ENCODE data around the gene ARHGAP26.

Gene ARHGAP26

DNA sequence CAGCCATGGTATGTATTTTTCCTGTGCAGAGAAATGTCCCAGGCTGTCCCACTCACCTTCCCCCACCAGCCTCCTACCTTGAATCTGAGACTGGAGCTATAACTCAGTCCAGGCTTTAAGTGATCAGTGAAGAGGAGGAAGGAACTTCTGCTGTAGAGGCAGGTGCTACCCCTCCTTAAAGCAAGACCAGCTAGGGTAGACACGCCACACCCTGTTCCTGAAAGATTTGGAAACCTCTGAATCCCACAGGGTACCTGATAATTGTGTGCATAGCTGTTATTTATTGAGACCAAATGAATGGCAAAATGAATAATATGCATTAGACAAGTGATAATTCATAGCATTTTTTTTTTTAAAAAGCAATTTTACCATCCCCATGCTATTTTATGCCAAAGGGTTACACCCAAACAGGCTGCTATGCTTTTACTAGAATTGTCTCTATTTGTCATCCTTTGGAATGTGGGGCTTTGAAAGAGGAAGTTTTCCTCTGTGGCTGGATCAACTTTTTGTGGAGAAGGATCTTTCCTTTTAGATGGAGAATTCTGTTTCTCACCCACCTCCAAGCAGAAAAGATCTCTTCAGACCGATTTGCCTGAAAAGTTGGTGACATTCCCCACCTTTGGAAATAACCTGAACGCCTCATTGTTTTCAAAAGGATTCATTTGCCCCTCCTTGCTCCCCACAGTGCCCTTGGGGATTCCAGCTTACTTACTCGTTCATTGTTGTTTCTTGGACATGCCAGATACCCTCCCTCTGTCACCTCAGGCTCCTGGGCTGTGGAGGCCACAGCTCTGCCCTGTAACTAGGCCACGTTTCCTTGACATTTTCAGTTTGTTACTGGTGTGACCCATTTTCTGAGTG lies 384.6 kb downstream of the ARHGAP26 start:
- DNase-seq (ENCODE audit: low read depth in 2 of 2, low spot score in 1 of 2), result no peak

DNA sequence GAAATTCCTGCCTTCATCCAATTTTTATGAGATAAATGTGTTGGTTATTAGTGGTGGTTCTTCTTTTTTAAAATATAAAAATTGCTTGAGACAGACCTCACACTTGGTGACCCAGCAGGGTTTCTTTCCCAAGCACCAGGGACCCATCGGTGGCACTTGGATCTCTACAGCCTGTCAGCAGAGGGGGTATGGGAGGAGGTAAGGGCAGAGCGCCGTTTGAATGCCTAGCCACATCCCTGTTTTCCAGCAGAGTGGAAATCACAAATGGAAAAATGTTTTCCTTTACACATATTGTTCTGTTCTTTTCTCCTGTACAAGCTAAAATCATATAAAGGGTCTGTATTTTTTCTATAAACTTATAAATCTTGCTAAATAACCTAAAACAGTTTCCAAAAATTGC lies 385.3 kb downstream of the ARHGAP26 start:
- no peak for DNase-seq (ENCODE audit: low read depth in 2 of 2, low spot score in 1 of 2)

DNA sequence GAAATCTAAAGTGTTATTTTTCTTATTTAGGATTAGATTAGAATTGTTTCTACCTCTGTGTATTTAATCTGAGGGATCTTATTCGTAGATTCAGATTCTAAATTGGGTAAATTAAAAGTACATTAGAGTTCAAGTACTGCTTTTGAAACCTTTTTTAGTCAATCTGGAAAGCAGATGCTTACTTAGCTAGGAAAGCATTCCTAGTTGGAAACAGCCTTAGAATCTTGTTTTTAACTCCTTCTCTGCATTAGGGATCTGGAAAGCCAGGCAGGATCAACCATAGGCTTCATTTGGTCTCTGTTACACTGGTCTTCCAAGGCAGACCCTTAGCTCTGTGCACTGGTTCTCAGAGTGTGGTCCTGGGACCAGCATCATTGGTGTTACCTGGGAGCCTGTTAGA lies 385.9 kb downstream of the ARHGAP26 start:
- no peak for DNase-seq (ENCODE audit: low read depth in 2 of 2, low spot score in 1 of 2)

DNA sequence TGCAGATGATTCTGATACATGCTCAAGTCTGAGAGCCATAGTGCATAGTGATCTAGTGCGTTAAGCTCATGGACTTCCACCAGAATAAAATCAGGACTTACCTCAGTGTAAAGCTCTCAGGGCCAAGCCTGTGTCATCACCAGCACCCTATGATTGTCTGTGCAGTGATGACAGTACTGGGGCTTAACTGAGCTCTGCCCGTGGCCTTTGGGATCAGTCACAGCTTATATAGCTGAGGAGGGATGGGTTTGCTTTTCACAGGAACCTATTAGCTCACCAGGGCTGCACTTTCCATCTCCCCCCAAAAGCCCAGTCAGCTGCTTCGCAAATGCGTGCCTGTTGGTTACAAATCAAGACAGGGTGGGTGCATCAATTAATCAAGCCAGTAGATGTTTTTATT lies 386.4 kb downstream of the ARHGAP26 start:
- DNase-seq (ENCODE audit: low read depth in 2 of 2, low spot score in 1 of 2), result no peak

DNA sequence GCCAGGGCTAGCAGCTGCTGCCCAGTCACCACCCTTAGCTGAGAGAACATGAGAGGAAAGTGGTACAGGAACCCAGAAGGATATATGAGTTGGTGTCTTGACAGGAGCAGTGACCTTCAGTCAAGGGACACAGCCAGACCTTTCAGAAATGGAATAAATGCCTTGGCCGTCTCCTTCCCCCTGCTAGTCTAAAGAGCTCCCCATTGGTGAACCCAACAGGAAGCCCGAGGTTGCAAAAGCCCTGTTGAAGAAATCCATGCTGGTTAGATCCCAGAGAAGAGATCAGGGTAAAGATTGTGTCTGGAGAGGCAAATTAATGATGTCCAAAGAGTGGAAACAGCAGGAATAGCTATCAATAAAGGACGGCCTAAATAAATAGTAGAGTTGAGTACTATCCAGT lies 388.9 kb downstream of the ARHGAP26 start:
- no peak for DNase-seq (ENCODE audit: low read depth in 2 of 2, low spot score in 1 of 2)

DNA sequence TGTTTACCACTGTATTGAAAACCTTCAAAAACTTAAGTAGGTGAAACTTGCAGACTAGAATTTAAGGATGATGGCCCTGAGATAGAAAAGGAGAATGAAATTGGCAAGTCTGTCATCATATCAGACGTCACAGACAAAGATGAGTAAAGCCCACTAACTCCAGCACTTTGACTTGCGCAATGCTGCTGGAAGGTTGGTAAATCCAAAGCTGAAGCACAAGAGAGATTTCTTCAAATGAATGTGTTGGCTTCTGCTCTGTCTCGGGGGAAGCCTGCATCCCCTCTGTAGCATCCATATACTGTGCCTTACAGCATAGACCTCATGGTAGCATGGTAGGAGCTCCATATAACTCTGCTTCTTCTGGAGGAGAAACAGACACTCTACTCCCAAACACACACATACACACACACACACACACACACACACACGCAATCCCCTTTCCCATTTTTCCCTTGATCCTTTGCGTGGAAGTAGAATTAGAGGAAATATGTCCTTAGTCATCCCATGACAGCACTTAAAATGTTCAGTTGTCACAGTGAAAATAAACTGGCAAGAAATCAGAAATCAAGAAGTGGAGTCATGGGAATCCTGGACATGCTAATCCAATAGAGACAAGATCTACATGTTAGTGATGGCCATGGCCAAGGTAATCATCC lies 391.8 kb downstream of the ARHGAP26 start:
- no peak for DNase-seq (ENCODE audit: low read depth in 2 of 2, low spot score in 1 of 2)

DNA sequence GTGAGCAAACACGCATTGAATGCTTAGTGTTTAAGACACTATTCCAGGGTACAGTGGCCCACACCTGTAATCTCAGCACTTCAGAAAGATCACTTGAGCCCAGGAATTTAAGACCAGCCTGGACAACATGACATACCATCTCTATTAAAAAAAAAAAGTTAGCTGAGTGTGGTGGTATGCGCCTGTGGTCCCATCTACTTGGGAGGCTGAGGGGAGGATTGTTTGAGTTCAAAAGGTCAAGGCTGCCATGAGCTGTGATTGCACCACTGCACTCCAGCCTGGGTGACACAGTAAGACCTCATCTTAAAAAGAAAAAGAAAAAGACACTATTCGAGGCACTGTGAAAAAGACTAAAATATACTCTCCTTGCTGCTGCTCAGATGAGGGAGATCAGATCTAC lies 392.6 kb downstream of the ARHGAP26 start:
- no peak for DNase-seq (ENCODE audit: low read depth in 2 of 2, low spot score in 1 of 2)

DNA sequence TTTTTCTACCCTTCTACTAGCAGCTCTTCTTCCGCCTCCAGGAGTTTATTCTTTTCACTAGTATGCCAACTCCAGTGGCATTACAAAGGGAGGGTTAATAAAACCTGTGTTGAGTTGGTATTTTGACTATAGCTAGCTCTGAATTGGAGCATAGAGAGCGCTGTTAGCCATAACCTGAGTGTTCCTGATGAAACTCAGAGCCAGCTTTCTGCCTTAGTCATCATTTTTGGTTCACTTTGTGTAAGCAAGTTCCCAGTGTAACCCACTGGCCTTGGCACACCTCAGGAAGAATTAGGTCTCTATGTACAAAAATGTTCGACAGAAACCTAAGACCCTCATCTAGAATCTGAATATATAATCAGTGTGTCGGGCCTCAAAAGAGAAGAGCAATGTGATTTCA lies 394.4 kb downstream of the ARHGAP26 start:
- DNase-seq (ENCODE audit: low read depth in 2 of 2, low spot score in 1 of 2), result no peak

DNA sequence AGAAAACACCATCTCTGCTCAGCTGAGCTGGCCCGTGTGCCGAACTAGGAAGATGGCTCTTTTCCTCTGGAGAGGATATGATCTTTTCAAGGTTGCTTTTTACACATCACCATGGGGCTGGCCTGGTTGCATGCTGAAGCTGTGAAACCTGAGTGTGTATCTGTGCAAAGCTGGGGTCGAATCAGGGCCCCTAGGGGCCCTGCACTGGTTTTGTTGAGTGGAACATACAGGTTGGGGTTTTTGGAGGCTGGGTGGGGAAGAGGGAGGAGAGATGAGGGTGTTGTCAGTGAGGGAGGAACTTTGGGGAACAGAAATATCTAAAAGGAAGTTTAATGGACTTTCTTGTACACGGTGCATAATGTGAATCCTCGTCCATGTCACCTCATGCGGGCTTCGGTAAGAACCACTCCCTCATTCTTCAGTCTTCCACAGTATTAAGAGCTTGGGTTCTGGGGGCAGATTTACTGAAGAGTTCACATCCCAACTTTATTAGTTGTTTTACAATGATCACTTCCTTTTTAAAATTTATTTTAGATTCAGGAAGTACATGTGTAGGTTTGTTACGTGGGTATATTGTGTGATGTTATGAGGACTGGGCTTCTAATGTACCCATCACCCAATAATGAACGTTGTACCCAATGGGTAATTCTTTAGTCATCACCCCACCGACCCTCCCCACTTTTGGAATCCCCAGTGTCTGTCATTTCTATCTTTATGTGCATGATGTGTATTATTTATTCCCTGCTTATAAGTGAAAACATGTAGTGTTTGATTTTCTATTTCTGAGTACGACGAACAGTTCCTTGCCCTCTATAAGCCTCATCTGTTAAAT lies 395.1 kb downstream of the ARHGAP26 start:
- no peak for DNase-seq (ENCODE audit: low read depth in 2 of 2, low spot score in 1 of 2)

DNA sequence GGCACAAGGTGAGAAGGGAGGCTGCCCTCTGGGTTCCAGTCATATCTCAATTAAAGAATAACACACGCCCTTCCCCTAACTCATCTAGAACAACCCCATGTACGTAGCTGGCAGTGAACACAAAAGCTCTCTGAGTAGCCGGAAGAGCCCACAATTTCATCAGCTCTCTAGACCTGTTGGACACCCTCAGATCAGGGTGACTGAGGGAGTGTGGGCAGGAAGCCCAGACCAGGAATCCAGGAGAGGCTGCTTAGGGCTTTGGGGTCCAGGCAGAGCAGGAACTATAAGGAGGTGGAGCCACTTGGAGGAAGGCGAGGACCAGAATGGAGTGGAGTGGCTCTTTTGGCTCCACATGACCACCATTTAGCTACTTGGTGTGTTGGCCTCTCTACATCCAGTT lies 395.9 kb downstream of the ARHGAP26 start:
- no peak for DNase-seq (ENCODE audit: low read depth in 2 of 2, low spot score in 1 of 2)

DNA sequence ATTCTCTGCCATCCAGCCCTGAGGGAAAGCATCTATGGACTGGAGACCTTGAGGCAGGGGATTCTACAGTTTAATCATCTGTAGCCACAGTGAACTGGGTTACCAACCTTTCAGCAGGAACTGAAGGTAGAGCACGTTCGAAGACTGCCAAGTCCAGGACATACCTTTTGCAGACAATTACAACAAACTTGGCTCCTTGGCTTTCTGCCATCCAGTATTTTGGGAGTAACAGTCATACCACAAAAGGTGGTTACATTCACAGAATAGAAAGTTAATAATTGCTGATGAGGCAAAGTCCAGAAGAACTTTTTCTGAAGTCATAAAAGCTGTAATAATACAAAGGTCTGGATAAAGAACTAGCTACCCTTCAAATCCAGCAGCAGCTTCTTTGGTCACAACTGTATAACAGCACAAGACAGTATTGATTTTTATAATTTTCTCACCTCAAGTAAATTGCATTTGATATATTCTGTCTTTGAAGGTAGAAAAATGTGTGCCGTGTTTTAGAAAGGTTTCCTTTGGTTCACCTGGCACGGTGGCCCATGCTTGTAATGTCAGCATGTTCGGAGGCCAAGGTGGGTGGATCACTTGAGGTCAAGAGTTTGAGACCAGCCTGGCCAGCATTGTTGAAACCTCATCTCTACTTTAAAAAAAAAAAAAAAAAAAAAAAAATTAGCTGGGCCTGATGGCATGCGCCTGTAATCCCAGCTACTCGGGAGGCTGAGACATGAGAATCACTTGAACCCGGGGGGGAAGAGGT lies 396.7 kb downstream of the ARHGAP26 start:
- DNase-seq (ENCODE audit: low read depth in 2 of 2, low spot score in 1 of 2), result no peak

DNA sequence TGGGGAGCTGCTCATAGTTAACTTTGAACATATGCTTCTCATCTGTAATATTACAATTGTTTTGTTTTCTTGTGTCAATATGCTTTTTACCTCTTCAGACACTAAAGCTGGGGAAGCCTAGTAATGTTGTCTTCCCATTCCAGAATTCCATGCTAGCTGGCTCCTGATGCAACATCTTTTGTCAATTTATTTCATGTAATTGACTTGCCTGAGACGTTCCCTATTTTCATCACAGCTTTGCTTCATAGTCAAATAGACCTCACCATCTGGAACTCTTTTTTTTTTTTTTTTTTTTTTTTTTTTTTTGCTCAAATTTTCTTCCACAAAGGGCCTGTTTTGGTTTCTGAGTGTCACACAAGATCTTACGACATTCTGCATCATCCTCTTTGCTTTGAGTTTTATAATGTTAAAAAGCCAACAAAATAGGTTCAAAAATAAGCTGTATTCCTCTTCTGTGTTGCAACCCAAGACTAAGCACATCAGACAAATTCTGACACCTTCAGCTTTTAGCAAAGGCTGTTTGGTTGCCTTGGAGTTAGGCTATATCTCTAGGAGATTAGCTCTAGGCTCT lies 398.1 kb downstream of the ARHGAP26 start:
- no peak for DNase-seq (ENCODE audit: low read depth in 2 of 2, low spot score in 1 of 2)

DNA sequence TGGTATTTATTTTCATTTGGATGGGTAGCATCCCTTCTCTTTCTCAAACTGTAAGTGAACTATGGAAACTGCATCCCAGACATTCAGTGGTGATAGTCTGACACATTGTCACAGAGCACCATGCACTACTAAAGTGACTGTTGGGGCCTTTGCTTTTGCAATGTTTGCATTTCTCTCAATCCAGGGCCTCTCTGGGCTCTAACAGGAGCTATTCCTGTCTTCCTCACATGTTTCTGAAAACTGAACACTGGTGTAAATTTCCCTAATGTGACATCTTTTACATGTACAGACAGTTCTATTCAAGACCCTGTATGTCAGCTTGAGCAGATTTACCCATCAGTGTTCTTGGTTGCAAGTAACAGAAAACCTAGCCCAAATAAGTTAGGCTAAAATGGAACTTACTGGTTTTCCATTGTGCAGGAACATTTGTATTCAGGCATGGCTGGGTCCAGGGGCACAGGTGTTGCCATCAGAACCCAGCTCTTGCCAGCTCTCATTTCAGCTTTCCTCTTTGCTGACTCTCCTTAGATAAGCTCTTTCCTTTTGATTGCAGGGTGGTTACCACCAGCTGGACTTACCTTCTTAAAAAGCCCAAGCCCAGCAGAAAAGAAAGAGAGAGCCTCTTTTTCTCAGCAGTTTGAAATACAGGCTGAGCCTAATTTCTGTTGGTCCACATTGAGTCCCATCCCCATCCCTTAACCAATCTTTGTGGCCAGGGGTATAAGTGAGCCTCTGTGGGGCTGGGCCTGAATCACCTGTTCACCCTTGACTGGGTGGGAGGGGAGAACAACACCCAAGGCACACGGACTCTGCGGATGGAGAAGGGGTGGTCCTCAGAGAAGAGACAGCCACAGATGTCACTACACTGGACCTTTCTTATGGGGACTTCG lies 399.0 kb downstream of the ARHGAP26 start:
- no peak for DNase-seq (ENCODE audit: low read depth in 2 of 2, low spot score in 1 of 2)

DNA sequence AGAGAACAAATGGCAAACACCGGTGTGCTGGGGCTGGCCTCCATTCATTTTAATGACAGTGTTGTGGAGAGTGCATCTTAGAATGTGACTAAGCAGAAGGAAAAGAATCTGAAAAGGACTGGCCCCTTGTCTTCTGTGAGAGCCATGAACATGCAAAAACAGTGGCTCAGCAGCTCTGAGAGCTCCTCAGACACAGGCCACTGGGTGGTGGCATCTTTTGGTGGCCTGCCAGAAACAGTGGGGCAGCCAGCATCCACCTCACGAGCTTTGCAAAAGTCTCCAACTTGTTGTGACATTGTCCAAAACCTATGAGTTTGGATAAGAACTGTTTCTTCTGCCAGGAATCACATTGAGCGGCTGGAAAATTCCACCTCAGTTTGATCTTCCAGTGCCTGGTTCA lies 399.9 kb downstream of the ARHGAP26 start:
- DNase-seq (ENCODE audit: low read depth in 2 of 2, low spot score in 1 of 2), result no peak

DNA sequence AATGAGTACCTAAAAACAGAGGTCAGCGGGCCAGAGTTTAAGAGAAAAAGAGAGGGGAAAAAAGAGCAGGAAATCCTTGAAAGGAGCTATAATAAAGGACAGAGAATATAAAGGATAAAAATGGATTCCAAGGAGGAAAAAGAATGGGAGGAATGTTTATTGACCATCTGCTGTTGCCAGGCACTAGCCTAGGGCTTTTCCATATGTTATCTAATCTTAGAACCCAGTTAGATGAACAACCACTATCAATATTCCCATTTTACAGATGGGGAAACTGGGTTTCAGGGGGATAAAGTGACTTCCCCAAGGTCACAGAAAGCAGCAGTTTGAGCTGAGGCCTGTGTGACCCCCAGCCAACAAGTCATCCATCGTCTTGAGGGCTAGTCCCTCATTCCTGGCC lies 400.8 kb downstream of the ARHGAP26 start:
- DNase-seq (ENCODE audit: low read depth in 2 of 2, low spot score in 1 of 2), result no peak

DNA sequence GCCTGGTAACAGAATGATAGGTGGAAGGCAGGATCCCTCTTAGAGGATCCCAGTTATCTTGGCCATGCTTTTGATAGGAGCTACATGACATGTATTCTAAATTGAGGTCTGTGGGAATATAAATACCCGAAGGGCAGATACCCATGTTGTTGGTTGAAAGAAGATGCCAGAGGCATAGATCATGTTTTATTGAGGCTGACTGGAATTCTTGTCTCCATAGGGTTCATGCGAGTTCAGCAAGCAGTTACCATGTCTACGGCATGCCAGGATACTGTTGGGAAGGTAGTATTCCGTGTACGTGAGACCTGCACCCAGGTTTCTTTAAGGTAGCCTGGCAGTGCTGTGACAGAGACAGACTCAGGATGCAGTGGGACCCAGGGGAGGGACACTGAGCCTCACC lies 402.6 kb downstream of the ARHGAP26 start:
- DNase-seq (ENCODE audit: low read depth in 2 of 2, low spot score in 1 of 2), result no peak

DNA sequence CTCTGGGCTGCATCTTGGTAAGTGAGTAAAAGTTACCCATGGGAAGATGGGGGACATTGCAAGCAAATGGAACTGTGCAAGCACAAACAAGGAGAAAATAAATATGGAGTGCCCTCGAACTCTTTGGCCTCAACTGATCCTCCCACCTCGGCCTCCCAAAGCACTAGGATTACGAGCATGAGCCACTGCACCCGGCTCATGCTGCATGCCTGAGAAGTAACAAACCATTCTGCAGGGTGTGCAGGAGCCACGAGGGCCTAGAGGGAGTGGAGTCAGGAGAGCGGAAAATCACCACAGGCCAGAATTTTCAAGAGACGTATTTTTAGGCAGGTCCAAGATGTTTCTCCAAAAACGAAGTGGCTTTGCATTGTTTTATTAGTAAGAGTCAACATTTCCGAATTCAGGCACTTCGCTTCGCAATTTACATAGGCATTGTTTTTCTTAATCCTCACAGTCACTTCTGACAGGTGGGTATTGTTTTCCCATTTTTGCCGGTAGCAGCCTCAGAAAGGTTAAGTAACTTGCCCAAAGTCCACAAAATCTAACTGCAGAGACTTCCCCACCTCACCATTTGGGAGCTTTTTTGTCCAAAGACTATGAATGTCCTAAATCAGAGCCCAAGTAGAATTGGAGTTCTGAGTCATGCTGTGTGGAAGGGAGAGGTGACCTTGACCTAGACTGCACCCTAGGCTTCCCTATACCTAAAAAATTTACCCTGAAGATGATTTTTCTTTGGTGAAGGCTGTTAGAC lies 403.1 kb downstream of the ARHGAP26 start:
- no peak for DNase-seq (ENCODE audit: low read depth in 2 of 2, low spot score in 1 of 2)

DNA sequence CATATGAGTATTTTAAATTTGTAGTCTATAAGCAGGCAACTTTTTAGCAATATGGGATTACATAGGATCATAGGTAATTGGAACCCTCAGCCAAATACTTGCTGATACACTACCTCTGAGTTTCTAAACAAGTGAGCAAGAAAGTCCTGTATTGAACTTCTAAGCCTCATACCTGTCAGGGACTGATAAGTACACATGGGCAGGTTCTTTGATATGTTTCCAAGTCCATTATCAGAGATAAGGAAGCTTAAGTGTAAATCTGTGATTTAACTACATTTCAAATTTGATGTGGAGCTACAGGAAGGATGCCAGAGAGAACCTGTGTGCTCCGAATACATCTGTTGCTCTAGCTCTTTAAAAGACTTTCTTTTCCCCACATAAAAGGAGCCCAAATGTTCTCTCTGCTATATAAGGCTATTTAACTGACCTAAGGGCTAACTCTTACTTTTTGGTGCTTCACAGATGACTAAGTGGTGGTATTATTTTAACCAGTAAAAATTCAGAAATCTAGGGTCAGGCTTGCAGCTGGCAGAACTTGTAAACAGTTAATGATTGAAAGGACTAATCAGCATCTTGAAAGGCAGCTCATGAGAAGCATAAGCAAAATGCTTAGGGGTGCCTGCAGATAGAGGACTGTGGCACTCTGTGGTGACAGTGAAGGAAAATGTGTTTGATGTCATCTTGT lies 404.7 kb downstream of the ARHGAP26 start:
- DNase-seq (ENCODE audit: low read depth in 2 of 2, low spot score in 1 of 2), result no peak

DNA sequence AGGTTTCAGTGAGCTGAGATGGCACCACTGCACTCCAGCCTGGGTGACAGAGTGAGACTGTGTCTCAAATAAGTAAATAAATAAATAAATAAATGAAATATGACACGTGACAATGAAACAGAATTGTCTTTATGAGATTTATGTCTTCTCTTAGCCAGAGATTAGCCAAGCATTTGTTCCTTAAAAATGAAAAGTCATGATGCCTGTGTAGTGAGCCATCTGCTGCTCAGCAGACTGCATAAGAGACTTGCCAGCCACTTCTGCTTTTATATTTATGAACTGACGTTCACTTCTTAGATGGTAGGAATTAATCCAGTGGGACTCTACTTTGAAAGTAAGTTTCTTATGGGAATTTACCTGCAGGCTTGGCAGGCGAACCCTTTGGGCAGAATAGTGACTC lies 405.9 kb downstream of the ARHGAP26 start:
- DNase-seq (ENCODE audit: low read depth in 2 of 2, low spot score in 1 of 2), result no peak
